H1 (cell line): Measurements from ENCODE around the gene STAG1. TPM values are rescaled to one million over a fixed set of nuclear protein-coding genes. Genes with fewer than 3 reads are reported as not detected.

ENCODE experiments used
- CTCF ChIA-PET: fragments of 300-600 bp; sonication (Branson Sonifier 250); formaldehyde crosslinking; loops from one replicate; lab custom pipeline; 2021; ENCODE audit not compliant: partially characterized antibody; lab: Charles Lee
- POLR2A ChIA-PET: fragments of 300-600 bp; sonication (Branson Sonifier 250); formaldehyde crosslinking; loops from one replicate; lab custom pipeline; 2021; ENCODE audit warnings: inconsistent platforms; ENCODE audit not compliant: partially characterized antibody; lab: Charles Lee
- DNase-seq, 2 experiments: peaks; one replicate each; pipeline versions ENCODE4 v3.0.0 to v3.0.0-alpha.2; 2010 to 2022; ENCODE audit warnings: low spot score in 2 of 2, low read depth in 1 of 2, mixed read lengths in 1 of 2
- FAIRE-seq: peaks from 2 replicates; lab custom pipeline; 2011; peaks lifted over from hg19 to GRCh38; lab: Jason Lieb, UNC
- H2AFZ ChIP-seq: 2 replicates; pipeline ENCODE4 v1.8.1; 2012; ENCODE audit warnings: low read length, inconsistent platforms
- H2AK5ac ChIP-seq: 2 replicates; pipeline ENCODE4 v1.6.1; 2013; ENCODE audit warnings: low read depth, low read length
- H2BK120ac ChIP-seq: replicated peaks from 2 replicates; pipeline ENCODE3; 2013; ENCODE audit warnings: low read depth, low read length, inconsistent platforms
- H2BK12ac ChIP-seq: 2 replicates; pipeline ENCODE4 v1.6.1; 2013; ENCODE audit warnings: low read depth, low read length
- H2BK15ac ChIP-seq: 2 replicates; pipeline ENCODE4 v1.6.1; 2013; ENCODE audit warnings: low read length
- H2BK20ac ChIP-seq: 2 replicates; pipeline ENCODE4 v1.6.1; 2013; ENCODE audit warnings: low read length
- H2BK5ac ChIP-seq: 2 replicates; pipeline ENCODE4 v1.6.1; 2013; ENCODE audit warnings: low read depth, low read length
- H3K14ac ChIP-seq: 2 replicates; pipeline ENCODE4 v1.6.1; 2013; ENCODE audit warnings: inconsistent platforms; ENCODE audit not compliant: insufficient read length
- H3K18ac ChIP-seq: 2 replicates; pipeline ENCODE4 v1.6.1; 2013; ENCODE audit warnings: low read length; ENCODE audit errors: extremely low read depth
- H3K23ac ChIP-seq: 2 replicates; pipeline ENCODE4 v1.6.1; 2013; ENCODE audit warnings: inconsistent platforms; ENCODE audit not compliant: insufficient read length
- H3K23me2 ChIP-seq: 2 replicates; pipeline ENCODE4 v1.6.1; 2013; ENCODE audit warnings: low read depth, low read length
- H3K27ac ChIP-seq: 2 replicates; pipeline ENCODE4 v1.6.1; 2011; ENCODE audit warnings: low read depth, low read length, inconsistent platforms
- H3K27me3 ChIP-seq, 4 experiments: replicated peaks in 1 of 4; 1 replicate in 1 of 4; 2 replicates in 3 of 4; pipeline versions ENCODE4 v1.6.1 to v1.8.1; 2011 to 2013; ENCODE audit warnings: low read length in 3 of 4, mild to moderate bottlenecking in 3 of 4, inconsistent platforms in 2 of 4, mixed read lengths in 2 of 4, moderate library complexity in 1 of 4; ENCODE audit not compliant: control insufficient read depth in 3 of 4, insufficient read depth in 3 of 4; ENCODE audit errors: extremely low read depth in 1 of 4
- H3K36me3 ChIP-seq, 4 experiments: 2 replicates each; pipeline versions ENCODE4 v1.6.1 to v1.8.1; 2011 to 2013; ENCODE audit warnings: mild to moderate bottlenecking in 4 of 4, low read length in 3 of 4, moderate library complexity in 2 of 4, control low read depth in 1 of 4, inconsistent platforms in 1 of 4; ENCODE audit not compliant: insufficient read depth in 4 of 4, control insufficient read depth in 2 of 4
- H3K4ac ChIP-seq: replicated peaks from 2 replicates; pipeline ENCODE3; 2013; ENCODE audit warnings: low read length, low read depth, mixed read lengths, inconsistent platforms; ENCODE audit not compliant: insufficient read length
- H3K4me1 ChIP-seq, 4 experiments: replicated peaks in 1 of 4; 1 replicate in 1 of 4; 2 replicates in 3 of 4; pipeline versions ENCODE4 v1.6.1 to v1.8.1; 2011 to 2013; ENCODE audit warnings: low read length in 3 of 4, inconsistent platforms in 2 of 4, mixed read lengths in 1 of 4; ENCODE audit not compliant: insufficient read depth in 4 of 4, control insufficient read depth in 3 of 4
- H3K4me2 ChIP-seq, 2 experiments: 2 replicates each; pipeline versions ENCODE4 v1.6.1 to v1.8.1; 2011 to 2013; ENCODE audit warnings: low read depth in 2 of 2, low read length in 2 of 2, control low read depth in 1 of 2, inconsistent platforms in 1 of 2, mild to moderate bottlenecking in 1 of 2; ENCODE audit not compliant: insufficient read depth in 1 of 2
- H3K4me3 ChIP-seq, 4 experiments: fragments of 200-600, 300-600 bp in 1 of 4; sonication (generic), shearing (Covaris generic), sonication (Bioruptor Twin) in 1 of 4; 2 replicates each; pipeline versions ENCODE4 v1.5.1 to v1.8.1; 2011 to 2016; ENCODE audit warnings: low read length in 4 of 4, low read depth in 3 of 4, control low read depth in 2 of 4, inconsistent platforms in 2 of 4, mild to moderate bottlenecking in 2 of 4, mixed read lengths in 1 of 4, moderate library complexity in 1 of 4; ENCODE audit not compliant: insufficient read depth in 2 of 4; ENCODE audit errors: extremely low read depth in 1 of 4
- H3K56ac ChIP-seq: replicated peaks from 2 replicates; pipeline ENCODE3; 2013; ENCODE audit warnings: low read depth, mild to moderate bottlenecking, mixed read lengths, low read length, inconsistent platforms; ENCODE audit not compliant: insufficient read length
- H3K79me1 ChIP-seq: 2 replicates; pipeline ENCODE4 v1.6.1; 2013; ENCODE audit warnings: low read depth, low read length, control low read depth
- H3K79me2 ChIP-seq, 2 experiments: 2 replicates each; pipeline versions ENCODE4 v1.6.1 to v1.8.1; 2012 to 2013; ENCODE audit warnings: low read length in 2 of 2, mild to moderate bottlenecking in 2 of 2, inconsistent platforms in 1 of 2; ENCODE audit not compliant: insufficient read depth in 2 of 2, control insufficient read depth in 1 of 2
- H3K9ac ChIP-seq, 4 experiments: replicated peaks in 1 of 4; 1 replicate in 1 of 4; 2 replicates in 3 of 4; pipeline versions ENCODE4 v1.6.1 to v1.8.1; 2011 to 2013; ENCODE audit warnings: low read depth in 3 of 4, low read length in 3 of 4, control low read depth in 2 of 4, mild to moderate bottlenecking in 2 of 4, moderate library complexity in 2 of 4, inconsistent platforms in 1 of 4; ENCODE audit errors: extremely low read depth in 1 of 4
- H3K9me3 ChIP-seq, 2 experiments: 2 replicates each; pipeline versions ENCODE4 v1.6.1 to v1.8.1; 2012 to 2013; ENCODE audit warnings: mild to moderate bottlenecking in 2 of 2, moderate library complexity in 2 of 2, control low read depth in 1 of 2, inconsistent platforms in 1 of 2, low read depth in 1 of 2, low read length in 1 of 2, mixed read lengths in 1 of 2; ENCODE audit not compliant: insufficient read depth in 2 of 2
- H4K20me1 ChIP-seq, 2 experiments: replicated peaks in 1 of 2; 2 replicates each; pipeline versions ENCODE3 to v1.8.1; 2011 to 2013; ENCODE audit warnings: inconsistent platforms in 2 of 2, low read length in 2 of 2, mild to moderate bottlenecking in 1 of 2; ENCODE audit not compliant: insufficient read depth in 2 of 2, control insufficient read depth in 1 of 2
- H4K5ac ChIP-seq: 2 replicates; pipeline ENCODE4 v1.6.1; 2013; ENCODE audit warnings: low read length, low read depth, mixed read lengths, inconsistent platforms; ENCODE audit not compliant: insufficient read length
- H4K8ac ChIP-seq: 2 replicates; pipeline ENCODE4 v1.8.0; 2013; ENCODE audit warnings: mild to moderate bottlenecking, moderate library complexity, low read length, inconsistent platforms; ENCODE audit not compliant: insufficient read depth; ENCODE audit errors: extremely low read depth
- H4K91ac ChIP-seq: replicated peaks from 2 replicates; pipeline ENCODE3; 2013; ENCODE audit warnings: low read length, mixed read lengths, inconsistent platforms; ENCODE audit not compliant: insufficient read length
- RFX5 ChIP-seq: IDR thresholded peaks from 2 replicates; pipeline ENCODE4 v1.6.1; 2011; ENCODE audit warnings: low read depth, low read length, improper control_type of control experiment, borderline replicate concordance
- SAP30 ChIP-seq: fragments of 300-600 bp; sonication (generic); IDR thresholded peaks from 2 replicates; pipeline ENCODE4 v1.7.1; 2012; ENCODE audit warnings: low read length, moderate library complexity, mild to moderate bottlenecking, inconsistent platforms; ENCODE audit not compliant: insufficient read depth, insufficient replicate concordance
- WGBS, 2 experiments: shearing (Covaris generic) in 1 of 2; methylation state at CpG; one replicate each; pipeline versions ENCODE4 v1.1.6 to v1.1.7; 2013 to 2015; ENCODE audit warnings: low lambda C conversion rate in 2 of 2, mixed read lengths in 2 of 2, inconsistent platforms in 1 of 2, low coverage in 1 of 2, missing lambda C conversion rate in 1 of 2; ENCODE audit not compliant: insufficient replicate concordance in 2 of 2, insufficient coverage in 1 of 2, insufficient read length in 1 of 2; ENCODE audit errors: extremely low coverage in 1 of 2, missing lambda C conversion rate in 1 of 2; 5-methylcytosine and 5-hydroxymethylcytosine counted together
- polyA plus RNA-seq, 7 experiments: library from polyadenylated mRNA; depleted of rRNA in 3 of 7; stranded (reverse) in 5 of 7; unstranded in 2 of 7; fragments of >200 nt in 5 of 7; fragments of 200-250 nt in 2 of 7; gene quantifications; 1 replicate in 5 of 7; 2 replicates in 1 of 7; 4 replicates in 1 of 7; pipeline versions ENCODE4 v1.2.1 to v1.2.3, GENCODE V29; 2011 to 2013; ENCODE audit warnings: missing spikeins in 2 of 7, mixed read lengths in 2 of 7
- total RNA-seq: library from RNA; stranded (reverse); fragmentation: NEBNext Ultra II Directional; extraction: Animal tissue kit (Norgen Biotek cat#: 25700); gene quantifications from 2 replicates; pipeline ENCODE4 v1.2.1, GENCODE V29; 2021

Gene STAG1
- total and polyA plus RNA-seq, 2 of the 8 experiments (the other 6 are each of a cell fraction or from before 2014, with no cell fraction given): 4.6 to 23.4 TPM

- Histone ChIP-seq H3K79me2 (peaks cover 0 to 71% of the 10 kb centered on the region in 2 experiments; a peak in 2 of 4 replicates), H3K36me3 (no peaks in the 10 kb centered on the region), H2AFZ (no peak overlapping the region), H2BK15ac (no peak overlapping the region), H4K20me1 (no peaks in the 10 kb centered on the region), H3K14ac (no peak overlapping the region), H2BK5ac (no peak overlapping the region), H3K23me2 (no peaks in the 10 kb centered on the region), H3K9me3 (no peaks in the 10 kb centered on the region)
- no peak for TF ChIP-seq RFX5
- TF ChIP-seq SAP30: no peak
- TF ChIP-seq, all 59 proteins: peak for 0
- Histone ChIP-seq H3K18ac (no peak overlapping the region), H3K4me2 (no peak overlapping the region), H3K9ac (no peak overlapping the region), H3K4ac (no peak overlapping the region), H2AK5ac (no peak overlapping the region), H3K79me1 (peaks cover 4% of the 10 kb centered on the region; the same call in 1 of the 2 replicates), H2BK12ac (no peak overlapping the region), H3K56ac (no peak overlapping the region), H3K23ac (no peak overlapping the region), H2BK20ac (no peak overlapping the region), H3K4me3 (no peak overlapping the region), H3K4me1 (no peaks in the 10 kb centered on the region), H2BK120ac (no peak overlapping the region), H3K27me3 (no peaks in the 10 kb centered on the region), H4K8ac (no peak overlapping the region), H4K91ac (no peak overlapping the region), H4K5ac (no peak overlapping the region), H3K27ac (no peak overlapping the region)
- whole genome bisulfite sequencing, 2 experiments: 94% methylated on average over 2 of the region's 2 CpGs; no CpG with 5 or more reads in 1 of the 2 experiments
- ChIA-PET CTCF (interaction anchor here (0.7 to 1.1 kb wide), 2 partner anchors 23 to 117 kb away, joined by 3 to 4 read pairs; no protein-coding TSS in a partner anchor), POLR2A (no interaction called here)
- no peak for FAIRE-seq
- no peak for DNase-seq
These were observed 85.1 kb downstream of the STAG1 start for GRCh38 chr3:136667081-136667480.
